Vagina (tissue), 2 donors: ENCODE measurements around the gene ZBTB38.

Experiments used
- POLR2A ChIP-seq, 2 donors: fragments of 450-650 bp; IDR thresholded peaks; one replicate each; pipeline ENCODE4 v1.6.1; 2017; ENCODE audit warnings: antibody characterized with exemption in 2 of 2, mild to moderate bottlenecking in 2 of 2, moderate library complexity in 2 of 2
- POLR2AphosphoS5 ChIP-seq, 2 donors: sonication (generic); formaldehyde crosslinking; IDR thresholded peaks; one replicate each; pipeline ENCODE4 v1.9.0; 2017; ENCODE audit warnings: antibody characterized with exemption in 2 of 2, mild to moderate bottlenecking in 2 of 2, low read depth in 1 of 2; ENCODE audit not compliant: insufficient read depth in 1 of 2
- TF ChIP-seq, protein P1 (sequence below), 3 experiments: fragments of 450-650 bp in 2 of 3; fragments of 200-600 bp in 1 of 3; sonication (generic) in 1 of 3; IDR thresholded peaks; one replicate each; pipeline ENCODE4 v1.5.1; 2017 to 2019; ENCODE audit warnings: antibody characterized with exemption in 3 of 3, mild to moderate bottlenecking in 2 of 3, moderate library complexity in 2 of 3

DNA sequence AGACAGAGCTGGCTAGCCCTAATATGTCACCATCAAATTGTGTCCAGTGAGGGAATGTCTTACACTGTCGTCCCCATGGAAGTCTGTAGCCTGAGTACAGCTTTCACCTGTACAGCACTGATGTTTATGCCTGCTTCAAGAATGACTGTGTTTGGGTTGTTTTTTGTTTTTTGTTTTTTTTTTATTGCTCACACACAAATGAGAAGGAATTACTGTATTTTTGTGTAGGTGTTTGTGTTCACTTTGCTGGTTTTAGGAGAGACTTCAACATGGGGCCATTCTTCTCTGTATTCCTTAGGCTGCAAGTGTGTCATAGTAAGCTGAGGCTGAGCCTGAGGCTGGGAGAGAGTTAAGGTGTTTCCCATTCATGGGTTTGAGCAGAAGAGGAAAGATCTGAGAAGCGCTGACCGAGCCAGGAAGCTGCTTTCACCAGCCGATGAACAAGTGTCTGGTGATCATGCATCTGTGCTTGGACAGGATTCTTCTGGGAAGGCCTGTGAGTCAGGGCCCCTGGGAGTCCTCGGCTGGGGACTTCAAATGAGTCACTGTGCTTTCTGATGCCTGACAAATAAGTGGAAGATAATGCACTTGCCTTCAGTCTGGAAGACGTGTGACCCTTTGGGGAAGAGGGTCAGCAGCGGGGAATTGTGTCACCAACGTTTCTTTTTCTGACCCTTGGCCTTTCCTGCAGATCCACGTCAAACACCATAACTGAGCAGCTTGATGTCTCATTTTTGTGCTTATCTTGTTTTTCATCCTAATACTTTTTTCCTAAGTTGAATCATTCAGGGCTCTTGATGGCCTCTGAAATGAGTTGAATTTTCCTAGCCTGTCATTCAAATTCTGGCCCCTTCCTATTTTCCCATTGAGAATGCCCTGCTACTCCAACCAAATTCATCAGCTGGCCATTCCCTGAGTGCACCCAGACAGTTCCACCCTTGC, 36.7 kb upstream of the ZBTB38 start:
- TF ChIP-seq, protein P1, sequence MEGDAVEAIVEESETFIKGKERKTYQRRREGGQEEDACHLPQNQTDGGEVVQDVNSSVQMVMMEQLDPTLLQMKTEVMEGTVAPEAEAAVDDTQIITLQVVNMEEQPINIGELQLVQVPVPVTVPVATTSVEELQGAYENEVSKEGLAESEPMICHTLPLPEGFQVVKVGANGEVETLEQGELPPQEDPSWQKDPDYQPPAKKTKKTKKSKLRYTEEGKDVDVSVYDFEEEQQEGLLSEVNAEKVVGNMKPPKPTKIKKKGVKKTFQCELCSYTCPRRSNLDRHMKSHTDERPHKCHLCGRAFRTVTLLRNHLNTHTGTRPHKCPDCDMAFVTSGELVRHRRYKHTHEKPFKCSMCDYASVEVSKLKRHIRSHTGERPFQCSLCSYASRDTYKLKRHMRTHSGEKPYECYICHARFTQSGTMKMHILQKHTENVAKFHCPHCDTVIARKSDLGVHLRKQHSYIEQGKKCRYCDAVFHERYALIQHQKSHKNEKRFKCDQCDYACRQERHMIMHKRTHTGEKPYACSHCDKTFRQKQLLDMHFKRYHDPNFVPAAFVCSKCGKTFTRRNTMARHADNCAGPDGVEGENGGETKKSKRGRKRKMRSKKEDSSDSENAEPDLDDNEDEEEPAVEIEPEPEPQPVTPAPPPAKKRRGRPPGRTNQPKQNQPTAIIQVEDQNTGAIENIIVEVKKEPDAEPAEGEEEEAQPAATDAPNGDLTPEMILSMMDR (IDR thresholded peaks at IDR 0.05) = no peak
- TF ChIP-seq POLR2AphosphoS5 (IDR thresholded peaks at IDR 0.05; ENCODE audit: insufficient read depth in 1 of 2, low read depth in 1 of 2) = no peak
- no peak for TF ChIP-seq POLR2A (IDR thresholded peaks at IDR 0.05)
